Urothelium cell line (cell line): ENCODE results near the gene NRXN2.

ENCODE experiments used
- DNase-seq: peaks from one replicate; pipeline ENCODE4 v3.0.0; 2011; ENCODE audit warnings: low spot score, mixed read lengths
- FAIRE-seq: peaks from 2 replicates; lab custom pipeline; 2011; peaks lifted over from hg19 to GRCh38; lab: Jason Lieb, UNC

NRXN2 gene

DNA sequence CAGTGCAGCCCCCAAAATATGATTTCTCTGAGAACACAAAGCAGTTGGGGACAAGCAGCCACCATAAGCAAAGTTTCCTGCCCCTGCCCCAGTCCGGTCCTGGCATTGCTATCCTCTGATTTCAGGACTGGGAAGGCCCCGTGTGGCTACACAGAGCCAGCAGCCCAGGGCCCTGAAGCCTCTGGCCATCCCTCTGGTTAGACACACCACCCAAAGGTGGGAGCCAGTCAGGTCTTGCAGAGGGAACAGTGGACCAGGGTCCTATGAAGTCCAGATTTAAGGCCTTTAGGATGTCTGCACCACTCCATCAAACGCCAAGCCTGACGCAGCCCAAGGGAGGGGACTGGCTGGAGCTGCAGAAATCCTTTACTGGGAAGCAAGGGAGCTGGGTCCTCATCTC lies 68.6 kb downstream of the NRXN2 start:
- FAIRE-seq (no peak), DNase-seq (no peak)

- DNase-seq (no peak), FAIRE-seq (no peak)
Observed at GRCh38 chr11:64653388-64653973, 69.5 kb downstream of the NRXN2 start.

GRCh38 chr11:64652586-64653387 lies 70.2 kb downstream of the NRXN2 start:
- FAIRE-seq: peak; percentile 65
- DNase-seq: peak; percentile 87

- FAIRE-seq (no peak), DNase-seq (peak; percentile 46)
Observed at GRCh38 chr11:64650923-64651523, 72.0 kb downstream of the NRXN2 start.

DNA sequence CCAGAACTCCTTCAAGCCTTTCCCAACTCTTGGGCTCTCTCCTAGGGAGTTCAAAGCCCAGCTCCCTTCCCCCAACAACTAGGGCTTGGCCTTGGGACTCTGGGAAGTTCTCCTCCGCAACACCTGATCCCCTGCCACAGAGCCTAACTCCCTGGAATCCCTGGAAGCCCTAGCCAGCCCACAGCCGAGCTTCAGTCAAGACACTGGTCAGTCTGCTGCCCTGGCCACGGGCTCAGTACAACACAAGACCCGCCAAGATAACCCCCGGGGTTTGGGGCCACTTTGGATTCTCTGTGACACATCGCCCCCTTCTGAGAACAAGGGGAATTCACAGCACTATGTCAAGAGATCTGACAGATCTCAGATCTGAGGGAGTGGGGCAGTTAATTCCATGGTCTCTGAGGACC lies 73.7 kb downstream of the NRXN2 start:
- FAIRE-seq (no peak), DNase-seq (no peak)

- FAIRE-seq (no peak), DNase-seq (no peak)
Observed at GRCh38 chr11:64648551-64648950, 74.4 kb downstream of the NRXN2 start.

DNA sequence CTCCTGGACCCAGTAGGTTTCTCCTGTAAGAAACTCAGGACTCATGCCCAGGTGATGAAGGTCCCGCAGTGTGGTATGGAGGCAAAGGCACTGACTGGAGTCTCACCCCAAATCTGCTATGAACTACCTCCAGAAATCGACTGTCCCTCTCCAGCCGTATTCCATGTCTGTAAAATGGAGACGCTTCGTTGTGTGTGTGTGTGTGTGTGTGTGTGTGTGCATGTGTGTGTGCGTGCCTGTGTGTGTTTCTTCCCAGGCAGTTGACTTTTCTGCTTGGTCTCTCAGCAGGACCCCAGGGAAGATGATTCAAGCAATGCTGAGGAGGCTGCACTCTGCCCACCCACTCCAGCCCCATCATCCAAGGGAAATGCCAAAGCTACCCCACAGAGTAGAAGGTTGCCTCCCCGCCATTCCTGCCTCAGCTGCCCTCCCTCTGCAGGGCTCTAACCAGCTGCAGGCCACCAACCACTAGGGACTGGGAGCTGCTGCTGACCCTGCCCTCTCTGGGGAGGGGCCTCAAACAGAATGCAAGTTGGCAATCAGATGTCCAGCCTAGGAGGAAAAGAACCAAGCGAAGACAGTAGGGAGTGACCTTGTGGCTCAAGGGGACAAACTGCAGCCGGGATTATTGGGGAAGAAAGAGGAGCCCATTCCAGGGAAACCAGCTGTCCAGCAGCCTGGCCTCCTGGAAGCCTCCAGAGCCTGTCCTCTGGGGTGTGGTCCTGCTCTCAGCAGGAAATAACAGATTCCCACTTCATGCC lies 75.8 kb downstream of the NRXN2 start:
- FAIRE-seq: no peak

GRCh38 chr11:64644647-64645275 lies 78.2 kb downstream of the NRXN2 start:
- no peak for FAIRE-seq
- peak; percentile 54 for DNase-seq

More for the DNA sequence above, 75.8 kb downstream of the NRXN2 start:
- no peak for DNase-seq

GRCh38 chr11:64643920-64644646 lies 78.9 kb downstream of the NRXN2 start:
- FAIRE-seq: peak; percentile 88
- no peak for DNase-seq

- no peak for FAIRE-seq
- peak; percentile 89 for DNase-seq
Observed at GRCh38 chr11:64643256-64643881, 79.6 kb downstream of the NRXN2 start.

DNA sequence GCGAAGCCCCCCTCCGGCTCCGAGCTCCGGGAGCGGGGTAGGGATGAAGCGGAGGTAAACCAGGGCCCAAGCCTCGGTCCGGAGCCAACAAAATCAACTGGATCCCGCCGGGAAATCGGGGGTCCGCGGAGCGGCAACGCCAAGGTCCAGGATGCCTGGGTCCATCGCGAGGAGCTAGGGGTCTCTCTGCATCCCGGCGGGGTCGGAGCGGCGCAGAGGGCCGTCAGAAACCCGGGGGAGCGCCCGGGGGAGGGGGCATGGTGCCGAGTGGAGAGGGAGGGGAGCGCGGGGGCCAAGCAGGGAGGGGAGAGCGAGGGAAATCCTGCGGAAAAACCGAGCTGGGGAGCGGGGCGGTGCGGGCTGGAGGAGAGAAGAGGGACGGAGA lies 80.1 kb downstream of the NRXN2 start:
- no peak for DNase-seq
- no peak for FAIRE-seq

GRCh38 chr11:64642418-64642735 lies 80.6 kb downstream of the NRXN2 start:
- FAIRE-seq: no peak
- no peak for DNase-seq

- DNase-seq (no peak), FAIRE-seq (peak; percentile 48)
Observed at GRCh38 chr11:64641596-64642417, 81.2 kb downstream of the NRXN2 start.

DNA sequence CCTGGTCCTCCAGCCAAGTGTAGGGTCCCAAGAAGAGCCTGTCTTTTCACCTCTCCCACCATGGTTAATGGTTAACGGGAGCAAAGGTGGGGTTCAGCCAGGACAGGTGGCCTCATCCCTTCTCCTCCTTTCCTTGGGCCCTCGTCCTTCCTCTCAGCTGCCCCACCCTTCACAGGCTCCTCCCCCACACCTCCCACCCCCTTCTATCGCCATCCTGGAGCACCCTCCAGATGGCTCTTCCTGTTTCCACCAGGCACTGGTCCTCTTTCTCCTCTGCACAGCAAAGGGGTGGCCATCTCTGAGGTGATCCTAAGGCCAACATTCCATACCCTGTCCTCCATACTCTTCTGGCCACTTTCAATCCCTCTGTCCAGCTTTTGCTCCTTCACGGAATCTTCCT lies 83.1 kb downstream of the NRXN2 start:
- DNase-seq (no peak), FAIRE-seq (no peak)

- FAIRE-seq (no peak), DNase-seq (no peak)
Observed at GRCh38 chr11:64638829-64639228, 84.2 kb downstream of the NRXN2 start.

- DNase-seq (no peak), FAIRE-seq (no peak)
Observed at GRCh38 chr11:64638018-64638665, 84.9 kb downstream of the NRXN2 start.

DNA sequence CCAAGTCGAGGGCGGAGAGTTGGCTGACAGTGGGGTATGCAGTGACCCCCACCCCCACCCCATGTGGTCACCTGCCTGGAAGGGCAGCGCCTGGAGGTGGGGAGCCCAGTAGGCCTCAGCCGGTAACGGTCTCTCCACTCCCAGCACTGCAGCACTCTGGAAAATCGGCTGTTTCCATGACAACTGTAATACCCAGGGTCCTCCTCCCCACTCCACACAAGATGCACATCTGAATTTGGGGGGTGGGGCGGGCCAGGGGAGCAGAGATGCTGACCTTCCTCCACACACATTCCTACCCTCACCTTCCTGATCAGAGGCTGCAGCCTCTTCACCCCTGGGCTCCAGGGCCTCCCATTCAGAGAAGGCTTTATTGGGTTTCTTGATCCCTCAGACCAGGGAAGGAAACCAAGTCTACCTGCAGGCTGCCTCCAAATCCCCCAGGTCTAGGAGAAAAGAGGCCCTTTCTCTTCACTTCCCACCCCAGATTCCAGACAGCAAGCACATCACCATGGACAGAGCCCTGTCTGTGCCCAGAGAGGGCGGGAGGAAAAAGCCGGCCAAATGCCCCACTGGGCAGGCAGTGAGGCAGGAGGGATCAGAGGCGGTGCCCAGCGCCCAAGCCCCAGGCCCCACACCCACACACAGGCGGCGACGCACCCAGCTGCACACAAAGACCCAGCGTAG lies 85.5 kb downstream of the NRXN2 start:
- DNase-seq: no peak

GRCh38 chr11:64633555-64634159 lies 89.3 kb downstream of the NRXN2 start:
- no peak for DNase-seq
- peak; percentile 56 for FAIRE-seq

More for the DNA sequence above, 85.5 kb downstream of the NRXN2 start:
- no peak for FAIRE-seq
